ENCODE results near the gene RHOA.

RHOA gene

GRCh38 chr3:49415931-49416601 is 4.3 kb upstream of the RHOA start:
- Histone ChIP-seq H4K20me1 (ENCODE audit: control insufficient read depth, insufficient read depth, low read depth, low read length) (peaks cover 3% of the 10 kb centered on the region; the same call in 1 of the 2 replicates), H3K36me3 (ENCODE audit: control insufficient read depth, low read length) (peaks cover 50% of the 10 kb centered on the region), H3K9me3 (ENCODE audit: control insufficient read depth, insufficient read depth, low read length) (no peaks in the 10 kb centered on the region), H3K4me3 (ENCODE audit: low read length) (peak overlapping the region; percentile 57), H3K27ac (ENCODE audit: low read depth, low read length) (peak overlapping the region; percentile 80), H3K4me2 (ENCODE audit: low read length) (peak overlapping the region; percentile 62), H3K9me2 (replicated peaks; ENCODE audit: control insufficient read depth, low read length) (no peaks in the 10 kb centered on the region), H3F3A (ENCODE audit: control insufficient read depth, insufficient read depth) (peaks cover 8% of the 10 kb centered on the region), H3K79me2 (ENCODE audit: control insufficient read depth, low read length) (peaks cover 41% of the 10 kb centered on the region), H3K27me3 (ENCODE audit: control insufficient read depth, low read length) (no peaks in the 10 kb centered on the region), H3K4me1 (ENCODE audit: control insufficient read depth, low read length) (peaks cover 34% of the 10 kb centered on the region)
- TF ChIP-seq, protein P1, sequence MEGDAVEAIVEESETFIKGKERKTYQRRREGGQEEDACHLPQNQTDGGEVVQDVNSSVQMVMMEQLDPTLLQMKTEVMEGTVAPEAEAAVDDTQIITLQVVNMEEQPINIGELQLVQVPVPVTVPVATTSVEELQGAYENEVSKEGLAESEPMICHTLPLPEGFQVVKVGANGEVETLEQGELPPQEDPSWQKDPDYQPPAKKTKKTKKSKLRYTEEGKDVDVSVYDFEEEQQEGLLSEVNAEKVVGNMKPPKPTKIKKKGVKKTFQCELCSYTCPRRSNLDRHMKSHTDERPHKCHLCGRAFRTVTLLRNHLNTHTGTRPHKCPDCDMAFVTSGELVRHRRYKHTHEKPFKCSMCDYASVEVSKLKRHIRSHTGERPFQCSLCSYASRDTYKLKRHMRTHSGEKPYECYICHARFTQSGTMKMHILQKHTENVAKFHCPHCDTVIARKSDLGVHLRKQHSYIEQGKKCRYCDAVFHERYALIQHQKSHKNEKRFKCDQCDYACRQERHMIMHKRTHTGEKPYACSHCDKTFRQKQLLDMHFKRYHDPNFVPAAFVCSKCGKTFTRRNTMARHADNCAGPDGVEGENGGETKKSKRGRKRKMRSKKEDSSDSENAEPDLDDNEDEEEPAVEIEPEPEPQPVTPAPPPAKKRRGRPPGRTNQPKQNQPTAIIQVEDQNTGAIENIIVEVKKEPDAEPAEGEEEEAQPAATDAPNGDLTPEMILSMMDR (IDR thresholded peaks at IDR 0.05; ENCODE audit: low read depth, low read length, poor library complexity, severe bottlenecking): no peak
- no peak for TF ChIP-seq EZH2phosphoT487 (IDR thresholded peaks at IDR 0.05; ENCODE audit: borderline replicate concordance, low read length)

- TF ChIP-seq, protein P1 (IDR thresholded peaks at IDR 0.05; ENCODE audit: low read depth, low read length, poor library complexity, severe bottlenecking): no peak
- no peak for TF ChIP-seq EZH2phosphoT487 (IDR thresholded peaks at IDR 0.05; ENCODE audit: borderline replicate concordance, low read length)
- Histone ChIP-seq H3K36me3 (ENCODE audit: control insufficient read depth, low read length) (peaks cover 63% of the 10 kb centered on the region), H3K27me3 (ENCODE audit: control insufficient read depth, low read length) (no peaks in the 10 kb centered on the region), H3K9me3 (ENCODE audit: control insufficient read depth, insufficient read depth, low read length) (no peaks in the 10 kb centered on the region), H3F3A (ENCODE audit: control insufficient read depth, insufficient read depth) (peaks cover 8% of the 10 kb centered on the region), H3K4me2 (ENCODE audit: low read length) (no peak overlapping the region; the same call in 1 of the 2 replicates), H3K79me2 (ENCODE audit: control insufficient read depth, low read length) (peaks cover 54% of the 10 kb centered on the region), H3K27ac (ENCODE audit: low read depth, low read length) (no peak overlapping the region), H3K9me2 (replicated peaks; ENCODE audit: control insufficient read depth, low read length) (no peaks in the 10 kb centered on the region), H3K4me1 (ENCODE audit: control insufficient read depth, low read length) (peaks cover 41% of the 10 kb centered on the region), H3K4me3 (ENCODE audit: low read length) (no peak overlapping the region), H4K20me1 (ENCODE audit: control insufficient read depth, insufficient read depth, low read depth, low read length) (peaks cover 17% of the 10 kb centered on the region)
These were observed 3.0 kb upstream of the RHOA start for GRCh38 chr3:49414753-49415152.

- Histone ChIP-seq H3K9me3 (ENCODE audit: control insufficient read depth, insufficient read depth, low read length) (no peaks in the 10 kb centered on the region), H3K36me3 (ENCODE audit: control insufficient read depth, low read length) (peaks cover 66% of the 10 kb centered on the region), H3F3A (ENCODE audit: control insufficient read depth, insufficient read depth) (peaks cover 8% of the 10 kb centered on the region), H3K79me2 (ENCODE audit: control insufficient read depth, low read length) (peaks cover 69% of the 10 kb centered on the region), H3K27me3 (ENCODE audit: control insufficient read depth, low read length) (no peaks in the 10 kb centered on the region), H3K4me1 (ENCODE audit: control insufficient read depth, low read length) (peaks cover 54% of the 10 kb centered on the region), H3K9me2 (replicated peaks; ENCODE audit: control insufficient read depth, low read length) (no peaks in the 10 kb centered on the region), H3K4me3 (ENCODE audit: low read length) (peak overlapping the region; percentile 96), H3K27ac (ENCODE audit: low read depth, low read length) (no peak overlapping the region), H3K4me2 (ENCODE audit: low read length) (peak overlapping the region; percentile 97), H4K20me1 (ENCODE audit: control insufficient read depth, insufficient read depth, low read depth, low read length) (peaks cover 28% of the 10 kb centered on the region)
- TF ChIP-seq, protein P1 (IDR thresholded peaks at IDR 0.05; ENCODE audit: low read depth, low read length, poor library complexity, severe bottlenecking): no peak
- no peak for TF ChIP-seq EZH2phosphoT487 (IDR thresholded peaks at IDR 0.05; ENCODE audit: borderline replicate concordance, low read length)
These were observed 1.6 kb upstream of the RHOA start for GRCh38 chr3:49413338-49413734.
